K562 (cell line): ENCODE results near the gene SUSD3. TPM values are rescaled to one million over a fixed set of nuclear protein-coding genes. Genes with fewer than 3 reads are reported as not detected.
A peak's percentile ranks its signal among the peaks of the same experiment; 100 is the strongest.

Experiments
- ATF3 ChIP-seq, 2 experiments: fragments of 450-650 bp in 1 of 2; sonication (generic) in 1 of 2; formaldehyde crosslinking in 1 of 2; IDR thresholded peaks in 1 of 2; conservative IDR thresholded peaks in 1 of 2; 2 replicates each; pipeline versions ENCODE4 v1.6.1 to v1.8.1; 2016 to 2023; ENCODE audit warnings: mild to moderate bottlenecking in 2 of 2, moderate library complexity in 2 of 2, inconsistent platforms in 1 of 2, missing genetic modification reagents in 1 of 2
- EP400 ChIP-seq: fragments of 450-650 bp; IDR thresholded peaks from 2 replicates; pipeline ENCODE4 v1.6.1; 2017; ENCODE audit warnings: antibody characterized with exemption, mild to moderate bottlenecking, moderate library complexity
- FUS ChIP-seq: fragments of 200-400 bp; formaldehyde crosslinking; optimal IDR thresholded peaks from 2 replicates; pipeline ENCODE3; 2017; ENCODE audit warnings: low read depth, low read length
- HMGN3 ChIP-seq: IDR thresholded peaks from 2 replicates; pipeline ENCODE4 v1.6.1; 2011; ENCODE audit warnings: borderline replicate concordance, low read depth, mild to moderate bottlenecking, mixed read lengths, low read length; ENCODE audit not compliant: insufficient read length; ENCODE audit errors: extremely low read depth
- MEF2A ChIP-seq: IDR thresholded peaks from 2 replicates; pipeline ENCODE4 v1.6.1; 2011; ENCODE audit warnings: low read depth, mild to moderate bottlenecking, low read length, moderate library complexity; ENCODE audit not compliant: control insufficient read depth
- MLLT1 ChIP-seq, 2 experiments: fragments of 450-650 bp; IDR thresholded peaks; 2 replicates each; pipeline ENCODE4 v1.6.1; 2016
- MYBL2 ChIP-seq, 2 experiments: fragments of 450-650 bp in 1 of 2; sonication (generic) in 1 of 2; formaldehyde crosslinking in 1 of 2; IDR thresholded peaks; 2 replicates each; pipeline versions ENCODE4 v1.6.1 to v1.8.1; 2017 to 2022; ENCODE audit warnings: borderline replicate concordance in 1 of 2, inconsistent platforms in 1 of 2, low read depth in 1 of 2, mild to moderate bottlenecking in 1 of 2, missing genetic modification reagents in 1 of 2, moderate library complexity in 1 of 2
- NELFE ChIP-seq: IDR thresholded peaks from 2 replicates; pipeline ENCODE4 v1.6.1; 2011; ENCODE audit warnings: mild to moderate bottlenecking; ENCODE audit not compliant: insufficient read depth, insufficient read length
- NFIX ChIP-seq: fragments of 250-450 bp; sonication (Bioruptor Pico); IDR thresholded peaks from 2 replicates; pipeline ENCODE4 v1.4.0; 2020; ENCODE audit warnings: low read depth, mild to moderate bottlenecking, moderate library complexity
- NFYB ChIP-seq: IDR thresholded peaks from 2 replicates; pipeline ENCODE4 v1.6.1; 2011; ENCODE audit warnings: mild to moderate bottlenecking, moderate library complexity; ENCODE audit not compliant: insufficient read length; ENCODE audit errors: extremely low read depth
- PHF20 ChIP-seq: fragments of 450-650 bp; IDR thresholded peaks from 2 replicates; pipeline ENCODE4 v1.6.1; 2018; ENCODE audit not compliant: partially characterized antibody
- PRMT5 ChIP-seq: sonication (generic); formaldehyde crosslinking; IDR thresholded peaks from 2 replicates; pipeline ENCODE4 v1.5.0; 2020; ENCODE audit warnings: missing genetic modification reagents
- ZFP36 ChIP-seq: fragments of 150-350 bp; IDR thresholded peaks from 2 replicates; pipeline ENCODE4 v1.6.1; 2018; ENCODE audit warnings: low read length, low read depth; ENCODE audit not compliant: partially characterized antibody
- ZMIZ1 ChIP-seq, 2 experiments: fragments of 150-350 bp in 1 of 2; IDR thresholded peaks; 2 replicates each; pipeline ENCODE4 v1.6.1; 2012 to 2016; ENCODE audit warnings: low read depth in 2 of 2, low read length in 2 of 2, mild to moderate bottlenecking in 1 of 2, moderate library complexity in 1 of 2
- ZNF133 ChIP-seq: fragments of 250-450 bp; sonication (Bioruptor Pico); IDR thresholded peaks from 2 replicates; pipeline ENCODE4 v1.4.0; 2020; ENCODE audit warnings: mild to moderate bottlenecking
- ZNF140 ChIP-seq: fragments of 250-450 bp; sonication (Bioruptor Pico); IDR thresholded peaks from 2 replicates; pipeline ENCODE4 v1.8.0; 2021; ENCODE audit warnings: moderate library complexity, mild to moderate bottlenecking, inconsistent platforms
- ZNF143 ChIP-seq: sonication (generic); formaldehyde crosslinking; IDR thresholded peaks from 2 replicates; pipeline ENCODE4 v1.9.0; 2022; ENCODE audit warnings: mild to moderate bottlenecking, missing genetic modification reagents
- ZNF217 ChIP-seq: sonication (generic); formaldehyde crosslinking; IDR thresholded peaks from 2 replicates; pipeline ENCODE4 v1.8.0; 2022; ENCODE audit warnings: mild to moderate bottlenecking, missing genetic modification reagents
- ZNF695 ChIP-seq: fragments of 450-650 bp; formaldehyde crosslinking; IDR thresholded peaks from 2 replicates; pipeline ENCODE4 v1.4.0; 2020; ENCODE audit warnings: mild to moderate bottlenecking, moderate library complexity
- ZNF707 ChIP-seq: fragments of 250-450 bp; sonication (Bioruptor Pico); conservative IDR thresholded peaks from 2 replicates; pipeline ENCODE4 v1.8.0; 2022; ENCODE audit warnings: inconsistent platforms, mild to moderate bottlenecking, moderate library complexity
- ZNF766 ChIP-seq: fragments of 200-800 bp; sonication (Bioruptor generic); conservative IDR thresholded peaks from 2 replicates; pipeline ENCODE4 v1.6.1; 2016; ENCODE audit warnings: missing genetic modification characterization, missing compliant biosample characterization
- polyA plus RNA-seq, 8 experiments: library from polyadenylated mRNA; depleted of rRNA in 4 of 8; stranded (reverse) in 5 of 8; unstranded in 3 of 8; fragments of >200 nt; fragmentation: Nextera tagmentation in 2 of 8; fragmentation: Illumina TruSeq in 1 of 8; extraction: Ambion mirVana in 2 of 8; extraction: Trizol in 1 of 8; gene quantifications; 2 replicates each; pipeline versions ENCODE4 v1.2.1 to v1.2.3, GENCODE V29; 2011 to 2014; ENCODE audit warnings: inconsistent platforms in 1 of 8, missing spikeins in 1 of 8
- total RNA-seq, 7 experiments: library from RNA; depleted of rRNA in 6 of 7; stranded (reverse); fragments of >200 nt in 6 of 7; fragmentation: Illumina TruSeq in 2 of 7; extraction: Trizol in 2 of 7; gene quantifications; 2 replicates each; pipeline versions ENCODE4 v1.2.1 to v1.2.3, GENCODE V29; 2011 to 2021; ENCODE audit warnings: low replicate concordance in 1 of 7

Gene SUSD3
- total and polyA plus RNA-seq, 9 of the 15 experiments (the other 6 are each of a cell fraction or from before 2014, with no cell fraction given), result 1.3 to 21.7 (median 11.4) TPM

- TF ChIP-seq ZMIZ1 (IDR thresholded peaks at IDR 0.05; ENCODE audit: low read depth in 2 of 2, low read length in 2 of 2) (no peak), HMGN3 (peak; percentile 87), ZNF766 (CRISPR knock-in tag) (no peak), ZFP36 (peak; percentile 39), ZNF707 (CRISPR knock-in tag) (no peak), NFIX (CRISPR knock-in tag) (0 out of 2 replicates have a peak, but pooled peaks have one; percentile 7), ZNF217 (CRISPR knock-in tag) (no peak), ZNF143 (CRISPR knock-in tag) (no peak), ZNF133 (CRISPR knock-in tag) (no peak), PHF20 (no peak), ATF3 (IDR thresholded peaks at IDR 0.05) (peak; percentile 90), ATF3 (CRISPR knock-in tag; conservative IDR thresholded peaks at IDR 0.05) (no peak), NFYB (no peak), NELFE (no peak), ZNF695 (no peak), ZNF140 (CRISPR knock-in tag) (no peak), PRMT5 (CRISPR knock-in tag) (no peak), EP400 (peak; percentile 77), FUS (no peak), MLLT1 (IDR thresholded peaks at IDR 0.05) (no peak), MEF2A (no peak), MYBL2 (IDR thresholded peaks at IDR 0.05; ENCODE audit: low read depth) (no peak), MYBL2 (CRISPR knock-in tag; IDR thresholded peaks at IDR 0.05; ENCODE audit: borderline replicate concordance) (no peak)
These were observed 61.7 kb downstream of the SUSD3 start (continued) for GRCh38 chr9:93119953-93120845.
